ENCODE measurements around the gene RANBP17. TPM values are rescaled to one million over a fixed set of nuclear protein-coding genes. Genes with fewer than 3 reads are reported as not detected.
A peak's percentile ranks its signal among the peaks of the same experiment; 100 is the strongest.

Gene RANBP17
- total and polyA plus RNA-seq, 5 donors, result 0.72 to 7.1 (median 5.7) TPM

DNA sequence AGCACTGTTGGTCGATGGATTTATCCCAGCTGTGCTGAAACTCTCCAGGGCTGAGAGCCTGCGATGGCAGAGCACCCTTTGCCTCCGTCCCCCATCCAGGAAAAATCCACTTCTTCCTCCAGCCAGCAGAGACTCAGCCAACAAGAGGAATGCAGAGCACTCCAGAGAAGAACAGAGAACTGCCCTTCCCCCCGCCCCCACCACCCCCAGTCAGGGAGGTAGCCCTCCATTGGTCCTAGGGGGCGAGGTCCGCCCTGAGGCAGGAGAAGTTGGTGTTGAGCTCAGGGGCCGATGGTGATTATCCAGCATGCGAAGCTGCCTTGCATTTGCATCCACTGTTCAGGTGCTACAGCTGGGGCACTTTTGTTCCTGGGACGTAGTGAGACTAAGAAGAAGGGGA, 456.2 kb downstream of the RANBP17 start:
- H3K4me1 ChIP-seq (ENCODE audit: control insufficient read depth, insufficient read depth, low read length), result no peaks in the 10 kb centered on the region
- H3K4me3 ChIP-seq (ENCODE audit: low read length), result no peak overlapping the region
- no peak overlapping the region for H3K27ac ChIP-seq (ENCODE audit: low read length)
- no peak for ATAC-seq
- WGBS, result 6% methylated on average over 9 of the region's 9 CpGs
- H3K27me3 ChIP-seq (ENCODE audit: control insufficient read depth, insufficient read depth), result no peaks in the 10 kb centered on the region
- H3K9me3 ChIP-seq (ENCODE audit: control insufficient read depth, low read length), result no peaks in the 10 kb centered on the region
- DNase-seq, result no peak
- intact Hi-C loops (cut with DNase I), result no loop called here

GRCh38 chr5:171321447-171321846, 459.6 kb downstream of the RANBP17 start:
- ATAC-seq (no peak), DNase-seq (no peak)
- 78% methylated on average over 7 of the region's 7 CpGs for WGBS
- intact Hi-C loops (cut with DNase I), result no loop called here
- Histone ChIP-seq H3K4me1 (ENCODE audit: control insufficient read depth, insufficient read depth, low read length) (no peaks in the 10 kb centered on the region), H3K4me3 (ENCODE audit: low read length) (no peak overlapping the region), H3K9me3 (ENCODE audit: control insufficient read depth, low read length) (no peaks in the 10 kb centered on the region), H3K27ac (ENCODE audit: low read length) (no peak overlapping the region), H3K27me3 (ENCODE audit: control insufficient read depth, insufficient read depth) (peaks cover 7% of the 10 kb centered on the region)

GRCh38 chr5:171322527-171322926, 460.7 kb downstream of the RANBP17 start:
- intact Hi-C loops (cut with DNase I), result no loop called here
- 90% methylated on average over 5 of the region's 5 CpGs for whole genome bisulfite sequencing

GRCh38 chr5:171323007-171323406, 461.2 kb downstream of the RANBP17 start:
- WGBS, result 81% methylated on average over 3 of the region's 3 CpGs
- Histone ChIP-seq H3K4me3 (ENCODE audit: low read length) (no peak overlapping the region), H3K9me3 (ENCODE audit: control insufficient read depth, low read length) (no peaks in the 10 kb centered on the region), H3K27ac (ENCODE audit: low read length) (no peak overlapping the region), H3K4me1 (ENCODE audit: control insufficient read depth, insufficient read depth, low read length) (no peaks in the 10 kb centered on the region), H3K27me3 (ENCODE audit: control insufficient read depth, insufficient read depth) (peaks cover 10% of the 10 kb centered on the region)
- ATAC-seq (no peak), DNase-seq (no peak)
- intact Hi-C loops (cut with DNase I), result no loop called here

More at GRCh38 chr5:171322527-171322926, 460.7 kb downstream of the RANBP17 start:
- H3K27me3 ChIP-seq (ENCODE audit: control insufficient read depth, insufficient read depth), result peaks cover 10% of the 10 kb centered on the region
- no peaks in the 10 kb centered on the region for H3K9me3 ChIP-seq (ENCODE audit: control insufficient read depth, low read length)
- DNase-seq (no peak), ATAC-seq (no peak)
- no peak overlapping the region for H3K27ac ChIP-seq (ENCODE audit: low read length)
- no peaks in the 10 kb centered on the region for H3K4me1 ChIP-seq (ENCODE audit: control insufficient read depth, insufficient read depth, low read length)
- no peak overlapping the region for H3K4me3 ChIP-seq (ENCODE audit: low read length)

DNA sequence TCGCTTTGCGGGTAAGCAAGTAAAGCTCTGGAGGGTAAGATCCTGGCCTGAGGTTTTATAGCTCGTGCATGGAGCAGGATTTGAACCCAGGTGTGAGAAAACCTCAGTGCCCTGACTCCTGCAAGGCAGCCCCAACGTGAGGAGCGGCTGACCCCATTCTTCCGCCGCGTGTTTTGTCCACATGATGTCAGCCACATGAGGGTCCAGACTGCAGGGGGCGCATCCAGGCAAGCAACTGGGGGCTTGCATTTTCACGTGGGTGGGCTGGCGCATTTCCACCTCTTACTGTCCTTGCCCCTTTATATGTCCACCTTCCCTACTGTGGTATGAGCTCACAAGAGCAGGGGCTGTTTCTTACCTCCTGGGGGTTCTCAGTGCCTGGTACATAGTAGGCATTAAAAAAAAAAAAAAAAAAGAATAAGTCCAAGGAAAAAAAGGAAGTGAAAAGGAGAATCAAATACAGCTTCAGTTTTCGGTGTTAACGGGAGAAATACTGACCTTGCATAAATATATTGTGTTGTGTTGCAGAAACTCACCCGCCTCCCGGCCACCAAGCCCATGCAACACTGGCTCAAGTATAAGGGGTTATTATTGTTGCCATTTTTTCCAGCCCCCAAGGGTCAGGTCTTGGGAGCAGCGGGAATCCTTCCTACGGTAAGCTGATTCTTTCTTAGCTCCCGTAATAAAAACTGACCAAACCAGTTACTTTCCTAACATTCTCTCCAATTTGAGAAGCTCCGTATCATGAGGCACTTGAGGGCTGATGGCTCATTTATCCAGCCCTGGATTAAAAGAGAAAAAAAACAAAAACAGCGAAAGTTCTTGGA, 462.2 kb downstream of the RANBP17 start:
- no peak for ATAC-seq
- Histone ChIP-seq H3K9me3 (ENCODE audit: control insufficient read depth, low read length) (no peaks in the 10 kb centered on the region), H3K4me1 (ENCODE audit: control insufficient read depth, insufficient read depth, low read length) (no peaks in the 10 kb centered on the region), H3K27ac (ENCODE audit: low read length) (no peak overlapping the region), H3K4me3 (ENCODE audit: low read length) (no peak overlapping the region), H3K27me3 (ENCODE audit: control insufficient read depth, insufficient read depth) (peaks cover 10% of the 10 kb centered on the region)
- DNase-seq, result no peak
- WGBS, result 42% methylated on average over 20 of the region's 20 CpGs
- intact Hi-C loops (cut with DNase I), result no loop called here

GRCh38 chr5:171330021-171330420, 468.2 kb downstream of the RANBP17 start:
- H3K27me3 ChIP-seq (ENCODE audit: control insufficient read depth, insufficient read depth), result peaks cover 6% of the 10 kb centered on the region
- no peaks in the 10 kb centered on the region for H3K4me1 ChIP-seq (ENCODE audit: control insufficient read depth, insufficient read depth, low read length)
- intact Hi-C loops (cut with DNase I), result loop anchor here in 3 of 4 donors (10.0 kb wide), 3 partner anchors 585 to 695 kb away; no protein-coding TSS in a partner anchor
- ATAC-seq (no peak), DNase-seq (no peak)
- no peak overlapping the region for H3K27ac ChIP-seq (ENCODE audit: low read length)
- no peak overlapping the region for H3K4me3 ChIP-seq (ENCODE audit: low read length)
- 39% methylated on average over 8 of the region's 8 CpGs for WGBS
- H3K9me3 ChIP-seq (ENCODE audit: control insufficient read depth, low read length), result no peaks in the 10 kb centered on the region

DNA sequence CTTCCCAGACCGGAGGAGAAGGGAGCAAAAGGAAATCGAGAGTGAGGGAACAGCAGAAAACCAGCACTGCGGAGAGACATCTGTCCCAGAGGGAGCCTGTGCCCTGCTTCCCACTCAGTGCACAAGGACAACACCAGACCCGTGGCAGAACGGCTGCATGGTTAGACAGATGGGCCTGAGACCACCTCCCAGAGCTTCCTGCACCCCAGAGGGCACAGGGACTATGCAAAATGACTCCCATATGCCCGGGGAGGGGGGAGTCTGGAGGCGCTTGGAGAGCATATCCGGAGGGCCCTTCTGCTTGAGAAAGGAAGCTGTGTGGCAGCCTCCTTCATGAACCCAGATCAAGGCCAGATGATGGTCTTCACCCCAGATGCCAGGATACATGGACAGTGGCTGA, 473.8 kb downstream of the RANBP17 start:
- no peak for ATAC-seq
- WGBS, result 76% methylated on average over 8 of the region's 8 CpGs
- DNase-seq, result no peak
- Histone ChIP-seq H3K27me3 (ENCODE audit: control insufficient read depth, insufficient read depth) (no peaks in the 10 kb centered on the region), H3K4me1 (ENCODE audit: control insufficient read depth, insufficient read depth, low read length) (no peaks in the 10 kb centered on the region), H3K4me3 (ENCODE audit: low read length) (no peak overlapping the region), H3K9me3 (ENCODE audit: control insufficient read depth, low read length) (no peaks in the 10 kb centered on the region), H3K27ac (ENCODE audit: low read length) (no peak overlapping the region)
- intact Hi-C loops (cut with DNase I), result loop anchor here in 3 of 4 donors (5.0 to 10.0 kb wide), 4 partner anchors 128 to 701 kb away; no protein-coding TSS in a partner anchor

GRCh38 chr5:171336521-171337209, 474.8 kb downstream of the RANBP17 start:
- intact Hi-C loops (cut with DNase I), result loop anchor here in 3 of 4 donors (5.0 to 10.0 kb wide), 4 partner anchors 129 to 702 kb away; no protein-coding TSS in a partner anchor
- Histone ChIP-seq H3K4me3 (ENCODE audit: low read length) (peak overlapping the region; percentile 38), H3K9me3 (ENCODE audit: control insufficient read depth, low read length) (no peaks in the 10 kb centered on the region), H3K27ac (ENCODE audit: low read length) (no peak overlapping the region), H3K4me1 (ENCODE audit: control insufficient read depth, insufficient read depth, low read length) (no peaks in the 10 kb centered on the region), H3K27me3 (ENCODE audit: control insufficient read depth, insufficient read depth) (peaks cover 3% of the 10 kb centered on the region)
- ATAC-seq (peak; percentile 78 to 79), DNase-seq (peak in 2 of 3 donors; percentile 31 to 74)
- 8% methylated on average over 31 of the region's 31 CpGs for WGBS

GRCh38 chr5:171337210-171337569, 475.4 kb downstream of the RANBP17 start:
- ATAC-seq, result no peak
- no peaks in the 10 kb centered on the region for H3K9me3 ChIP-seq (ENCODE audit: control insufficient read depth, low read length)

GRCh38 chr5:171340042-171340441, 478.2 kb downstream of the RANBP17 start:
- ATAC-seq (no peak), DNase-seq (no peak)
- Histone ChIP-seq H3K27me3 (ENCODE audit: control insufficient read depth, insufficient read depth) (peaks cover 3% of the 10 kb centered on the region), H3K4me1 (ENCODE audit: control insufficient read depth, insufficient read depth, low read length) (no peaks in the 10 kb centered on the region), H3K9me3 (ENCODE audit: control insufficient read depth, low read length) (no peaks in the 10 kb centered on the region), H3K27ac (ENCODE audit: low read length) (no peak overlapping the region), H3K4me3 (ENCODE audit: low read length) (no peak overlapping the region)
- intact Hi-C loops (cut with DNase I), result loop anchor here in 1 of 4 donors (5.0 kb wide), 1 partner anchor 703 kb away; no protein-coding TSS in a partner anchor

More at GRCh38 chr5:171337210-171337569, 475.4 kb downstream of the RANBP17 start:
- 23% methylated on average over 11 of the region's 11 CpGs for WGBS
- Histone ChIP-seq H3K4me1 (ENCODE audit: control insufficient read depth, insufficient read depth, low read length) (no peaks in the 10 kb centered on the region), H3K27me3 (ENCODE audit: control insufficient read depth, insufficient read depth) (peaks cover 3% of the 10 kb centered on the region), H3K4me3 (ENCODE audit: low read length) (peak overlapping the region; percentile 38), H3K27ac (ENCODE audit: low read length) (no peak overlapping the region)
- intact Hi-C loops (cut with DNase I), result loop anchor here in 3 of 4 donors (5.0 to 10.0 kb wide), 4 partner anchors 130 to 702 kb away; no protein-coding TSS in a partner anchor
- DNase-seq, result no peak

DNA sequence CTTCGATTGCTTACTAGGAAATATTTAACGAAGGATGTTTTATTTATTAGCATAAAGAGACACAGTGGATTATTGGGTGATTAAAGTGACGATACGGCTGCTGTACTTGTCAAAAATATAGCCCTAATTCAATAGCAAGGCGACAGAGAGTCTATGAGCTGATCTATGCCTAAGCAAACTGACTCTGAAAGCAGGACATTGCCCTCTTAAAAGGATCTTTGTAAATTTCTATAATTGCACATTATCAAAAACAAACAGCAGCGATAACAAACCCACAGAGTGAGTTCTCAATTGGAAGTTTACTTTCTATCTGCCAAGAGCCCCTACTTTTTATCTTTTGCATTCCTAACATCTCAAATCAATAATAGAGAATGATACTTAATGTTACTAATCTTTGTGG, 478.7 kb downstream of the RANBP17 start:
- Histone ChIP-seq H3K4me1 (ENCODE audit: control insufficient read depth, insufficient read depth, low read length) (no peaks in the 10 kb centered on the region), H3K27me3 (ENCODE audit: control insufficient read depth, insufficient read depth) (peaks cover 3% of the 10 kb centered on the region), H3K9me3 (ENCODE audit: control insufficient read depth, low read length) (no peaks in the 10 kb centered on the region), H3K27ac (ENCODE audit: low read length) (no peak overlapping the region), H3K4me3 (ENCODE audit: low read length) (no peak overlapping the region)
- intact Hi-C loops (cut with DNase I), result loop anchor here in 1 of 4 donors (5.0 kb wide), 1 partner anchor 703 kb away; no protein-coding TSS in a partner anchor
- ATAC-seq (no peak), DNase-seq (no peak)
- 75% methylated on average over 6 of the region's 6 CpGs for WGBS
